K562 (cell line): ENCODE results near the gene TLR3. TPM values are rescaled to one million over a fixed set of nuclear protein-coding genes. Genes with fewer than 3 reads are reported as not detected.

ENCODE experiments used
- ATAC-seq: fragments of 200-7000 bp; cut with Tn5 transposase; 3 replicates; pipeline ENCODE4 v1.9.1; 2020; ENCODE audit warnings: moderate library complexity
- BruUV-seq: library from RNA; stranded (reverse); fragments of 400-500 nt; replicated peaks from 2 replicates; lab custom pipeline; 2021; lab: Mats Ljungman, UMichigan
- CTCF ChIA-PET: fragments of 300-600 bp; formaldehyde crosslinking; extraction: SDS; loops from one replicate; lab custom pipeline; 2021; ENCODE audit warnings: low intra/inter-chr PET ratio; lab: Yijun Ruan, JAX
- POLR2A ChIA-PET: fragments of 300-600, 350-650 bp; sonication (Branson Sonifier 250); formaldehyde crosslinking; extraction: SDS; loops from one replicate; lab custom pipeline; 2021; ENCODE audit warnings: antibody characterized with exemption, inconsistent platforms; lab: Yijun Ruan, JAX
- DNase-seq, 4 experiments: peaks; one replicate each; pipeline versions ENCODE4 v3.0.0 to v3.0.0-alpha.2; 2011 to 2018; ENCODE audit warnings: low spot score in 3 of 4, mixed read lengths in 3 of 4; ENCODE audit errors: extremely low read depth in 1 of 4
- FAIRE-seq: peaks from 2 replicates; lab custom pipeline; 2011; peaks lifted over from hg19 to GRCh38; lab: Jason Lieb, UNC
- H2AFZ ChIP-seq: 2 replicates; pipeline ENCODE4 v1.6.0; 2011; ENCODE audit warnings: low read depth, low read length, control low read depth, inconsistent platforms
- H3K27ac ChIP-seq: fragments of 200-600 bp; 3 replicates; pipeline ENCODE4 v1.8.0; 2011; ENCODE audit warnings: low read depth, mild to moderate bottlenecking, control low read depth, inconsistent platforms, low read length, moderate library complexity, mixed read lengths; ENCODE audit errors: extremely low read depth
- H3K27me3 ChIP-seq, 2 experiments: fragments of 300-600 bp in 1 of 2; 2 replicates in 1 of 2; 3 replicates in 1 of 2; pipeline versions ENCODE4 v1.6.0 to v1.8.0; 2011; ENCODE audit warnings: inconsistent platforms in 2 of 2, low read length in 2 of 2, mild to moderate bottlenecking in 1 of 2, mixed read lengths in 1 of 2, moderate library complexity in 1 of 2; ENCODE audit not compliant: control insufficient read depth in 2 of 2, insufficient read depth in 2 of 2
- H3K36me3 ChIP-seq: fragments of 300-600 bp; 3 replicates; pipeline ENCODE4 v1.8.0; 2011; ENCODE audit warnings: mild to moderate bottlenecking, low read length, inconsistent platforms; ENCODE audit not compliant: control insufficient read depth, insufficient read depth
- H3K4me1 ChIP-seq, 2 experiments: fragments of 200-600 bp in 1 of 2; replicated peaks in 1 of 2; 2 replicates in 1 of 2; 3 replicates in 1 of 2; pipeline versions ENCODE4 v1.5.1 to v1.8.0; 2011; ENCODE audit warnings: inconsistent platforms in 2 of 2, low read length in 2 of 2, mild to moderate bottlenecking in 1 of 2, mixed read lengths in 1 of 2, moderate library complexity in 1 of 2; ENCODE audit not compliant: control insufficient read depth in 2 of 2, insufficient read depth in 2 of 2
- H3K4me2 ChIP-seq: 2 replicates; pipeline ENCODE4 v1.6.1; 2011; ENCODE audit warnings: low read length, control low read depth, inconsistent platforms, mixed read lengths; ENCODE audit not compliant: insufficient read depth
- H3K4me3 ChIP-seq: fragments of 200-600 bp; sonication (generic), shearing (Covaris generic); 2 replicates; pipeline ENCODE4 v1.5.1; 2016; ENCODE audit warnings: control low read depth, inconsistent platforms
- H3K79me2 ChIP-seq: fragments of 200-600 bp; 3 replicates; pipeline ENCODE4 v1.8.0; 2011; ENCODE audit warnings: low read length, inconsistent platforms; ENCODE audit not compliant: control insufficient read depth, insufficient read depth
- H3K9ac ChIP-seq, 2 experiments: 2 replicates each; pipeline versions ENCODE4 v1.6.0 to v1.6.1; 2011; ENCODE audit warnings: low read depth in 2 of 2, low read length in 2 of 2, control low read depth in 1 of 2, inconsistent platforms in 1 of 2, mild to moderate bottlenecking in 1 of 2, mixed read lengths in 1 of 2; ENCODE audit not compliant: insufficient read depth in 1 of 2
- H3K9me1 ChIP-seq: one replicate; pipeline ENCODE4 v1.6.0; 2011; ENCODE audit warnings: inconsistent platforms, mild to moderate bottlenecking, low read length, moderate library complexity; ENCODE audit not compliant: control insufficient read depth, insufficient read depth
- H3K9me3 ChIP-seq: replicated peaks from 2 replicates; pipeline ENCODE4 v1.5.1; 2011; ENCODE audit warnings: low read depth, low read length, inconsistent platforms; ENCODE audit not compliant: control insufficient read depth, insufficient read depth
- H4K20me1 ChIP-seq: replicated peaks from 2 replicates; pipeline ENCODE4 v1.6.1; 2011; ENCODE audit warnings: low read length, inconsistent platforms, mixed read lengths; ENCODE audit not compliant: control insufficient read depth, insufficient read depth
- E2F4 ChIP-seq: sonication (generic); formaldehyde crosslinking; IDR thresholded peaks from 2 replicates; pipeline ENCODE4 v1.8.0; 2022; ENCODE audit warnings: mild to moderate bottlenecking, low read depth, missing genetic modification reagents
- EP300 ChIP-seq: IDR thresholded peaks from 2 replicates; pipeline ENCODE4 v1.6.1; 2012; ENCODE audit warnings: low read length, improper control_type of control experiment
- ESRRB ChIP-seq: fragments of 250-450 bp; sonication (Bioruptor Pico); IDR thresholded peaks from 2 replicates; pipeline ENCODE4 v1.5.0; 2020; ENCODE audit warnings: mild to moderate bottlenecking, moderate library complexity, borderline replicate concordance
- FIP1L1 ChIP-seq: fragments of 200-400 bp; formaldehyde crosslinking; IDR thresholded peaks from 2 replicates; pipeline ENCODE4 v1.6.1; 2018; ENCODE audit warnings: mild to moderate bottlenecking, low read depth, low read length; ENCODE audit not compliant: poor library complexity, severe bottlenecking
- FOSL1 ChIP-seq: fragments of 200-800 bp; sonication (Bioruptor generic); conservative IDR thresholded peaks from 2 replicates; pipeline ENCODE4 v1.6.1; 2016; ENCODE audit warnings: missing genetic modification characterization, missing compliant biosample characterization
- FOXP4 ChIP-seq: sonication (generic); formaldehyde crosslinking; IDR thresholded peaks from 2 replicates; pipeline ENCODE4 v1.8.0; 2022; ENCODE audit warnings: mild to moderate bottlenecking, missing genetic modification reagents, borderline replicate concordance
- GATA2 ChIP-seq: sonication (generic); formaldehyde crosslinking; IDR thresholded peaks from 2 replicates; pipeline ENCODE4 v1.4.0; 2020; ENCODE audit warnings: mild to moderate bottlenecking, missing genetic modification reagents
- HDAC8 ChIP-seq: fragments of 450-650 bp; IDR thresholded peaks from 2 replicates; pipeline ENCODE4 v1.6.1; 2016; ENCODE audit warnings: mild to moderate bottlenecking, missing genetic modification characterization, moderate library complexity, missing compliant biosample characterization
- HMG20B ChIP-seq: fragments of 250-450 bp; sonication (Bioruptor Pico); IDR thresholded peaks from 2 replicates; pipeline ENCODE4 v1.5.0; 2021; ENCODE audit warnings: mild to moderate bottlenecking
- KAT2B ChIP-seq: IDR thresholded peaks from one replicate; pipeline ENCODE4 v1.6.1; 2012; ENCODE audit warnings: low read depth, mild to moderate bottlenecking, control low read depth, inconsistent platforms, low read length, moderate library complexity
- MAFG ChIP-seq: fragments of 450-650 bp; conservative IDR thresholded peaks from 2 replicates; pipeline ENCODE4 v1.6.1; 2016; ENCODE audit warnings: missing genetic modification characterization, missing compliant biosample characterization
- MAZ ChIP-seq, 2 experiments: fragments of 450-650 bp in 1 of 2; sonication (generic) in 1 of 2; formaldehyde crosslinking; IDR thresholded peaks in 1 of 2; conservative IDR thresholded peaks in 1 of 2; 2 replicates each; pipeline versions ENCODE4 v1.4.0 to v1.5.0; 2020; ENCODE audit warnings: mild to moderate bottlenecking in 1 of 2, missing genetic modification reagents in 1 of 2
- MTA1 ChIP-seq: fragments of 450-650 bp; IDR thresholded peaks from 2 replicates; pipeline ENCODE4 v1.6.1; 2017; ENCODE audit warnings: borderline replicate concordance
- NFATC3 ChIP-seq: fragments of 450-650 bp; IDR thresholded peaks from 2 replicates; pipeline ENCODE4 v1.6.1; 2017; ENCODE audit warnings: mild to moderate bottlenecking
- STAT5A ChIP-seq: IDR thresholded peaks from 2 replicates; pipeline ENCODE4 v1.6.1; 2012; ENCODE audit warnings: low read length, inconsistent platforms, borderline replicate concordance
- TSC22D4 ChIP-seq: fragments of 450-650 bp; IDR thresholded peaks from 2 replicates; pipeline ENCODE4 v1.6.1; 2016; ENCODE audit warnings: missing genetic modification characterization, missing biosample characterization, control low read depth
- WGBS: fragments of 100-300 bp; shearing (Covaris generic); methylation state at CpG from one replicate; pipeline ENCODE4 v1.1.6; 2016; ENCODE audit warnings: low coverage, mixed read lengths; ENCODE audit not compliant: insufficient coverage; ENCODE audit errors: missing lambda C conversion rate; 5-methylcytosine and 5-hydroxymethylcytosine counted together
- in situ Hi-C: fragments of 300-500 bp; cut with MboI; formaldehyde crosslinking; loops from 4 replicates; pipeline ENCODE4 v1.15.0; 2018; ENCODE audit warnings: inconsistent platforms, mixed read lengths
- intact Hi-C: fragments of 100-400 bp; cut with micrococcal nuclease; formaldehyde crosslinking; loops from 2 replicates; pipeline ENCODE4 v1.14.2; 2022
- polyA plus RNA-seq, 8 experiments: library from polyadenylated mRNA; depleted of rRNA in 4 of 8; stranded (reverse) in 5 of 8; unstranded in 3 of 8; fragments of >200 nt; fragmentation: Nextera tagmentation in 2 of 8; fragmentation: Illumina TruSeq in 1 of 8; extraction: Ambion mirVana in 2 of 8; extraction: Trizol in 1 of 8; gene quantifications; 2 replicates each; pipeline versions ENCODE4 v1.2.1 to v1.2.3, GENCODE V29; 2011 to 2014; ENCODE audit warnings: inconsistent platforms in 1 of 8, missing spikeins in 1 of 8
- total RNA-seq, 7 experiments: library from RNA; depleted of rRNA in 6 of 7; stranded (reverse); fragments of >200 nt in 6 of 7; fragmentation: Illumina TruSeq in 2 of 7; extraction: Trizol in 2 of 7; gene quantifications; 2 replicates each; pipeline versions ENCODE4 v1.2.1 to v1.2.3, GENCODE V29; 2011 to 2021; ENCODE audit warnings: low replicate concordance in 1 of 7

TLR3 gene
- total and polyA plus RNA-seq, 9 of the 15 experiments (the other 6 are each of a cell fraction or from before 2014, with no cell fraction given): 0.01 TPM; not detected in 8

DNA sequence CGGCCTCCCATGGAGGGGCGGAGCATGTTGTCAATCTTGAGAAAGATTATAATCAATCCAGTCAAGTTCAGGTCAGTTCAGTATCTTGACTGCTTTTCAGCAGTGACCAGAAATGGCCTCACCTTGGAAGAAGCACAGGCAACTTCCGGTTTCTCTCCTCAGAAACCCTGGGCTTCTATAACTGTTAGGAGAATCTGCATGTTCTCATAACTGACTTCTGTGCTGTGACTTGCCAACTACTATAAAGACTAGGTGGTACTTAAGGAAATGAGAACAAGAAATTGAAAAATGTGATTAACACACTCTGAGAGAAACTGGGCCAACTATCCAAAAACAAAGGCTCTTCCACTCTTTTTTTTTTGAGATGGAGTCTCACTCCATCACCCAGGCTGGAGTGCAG, 35.9 kb upstream of the TLR3 start:
- no peak for TF ChIP-seq MAFG (tag)
- no peak for TF ChIP-seq TSC22D4 (tag)
- no peak for TF ChIP-seq HMG20B (CRISPR knock-in tag)
- no peak for TF ChIP-seq FOXP4 (CRISPR knock-in tag)
- TF ChIP-seq ESRRB (CRISPR knock-in tag): no peak
- TF ChIP-seq E2F4 (CRISPR knock-in tag): no peak
- TF ChIP-seq FOSL1 (tag): no peak
- no peak for TF ChIP-seq MTA1
- no peak for TF ChIP-seq FIP1L1
- TF ChIP-seq MAZ (CRISPR knock-in tag; conservative IDR thresholded peaks at IDR 0.05 in 1 of 2, IDR thresholded peaks at IDR 0.05 in 1 of 2): no peak
- TF ChIP-seq NFATC3: no peak
- no peak for TF ChIP-seq GATA2 (CRISPR knock-in tag)
- TF ChIP-seq EP300: no peak
- no peak for TF ChIP-seq KAT2B
- no peak for TF ChIP-seq STAT5A
- TF ChIP-seq HDAC8: no peak
- Histone ChIP-seq H3K4me1 (no peaks in the 10 kb centered on the region), H3K27me3 (peaks cover 2 to 18% of the 10 kb centered on the region in 2 experiments; a peak in 3 of 5 replicates), H3K79me2 (no peaks in the 10 kb centered on the region), H3K9me1 (no peaks in the 10 kb centered on the region), H2AFZ (no peak overlapping the region), H3K27ac (no peak overlapping the region), H3K9ac (no peak overlapping the region), H3K4me3 (no peak overlapping the region), H4K20me1 (0 out of 2 replicates have a peak, but pooled peaks cover 3% of the 10 kb centered on the region), H3K9me3 (no peaks in the 10 kb centered on the region; the same call in 1 of the 2 replicates), H3K36me3 (no peaks in the 10 kb centered on the region), H3K4me2 (no peak overlapping the region)
- in situ Hi-C loops: loop anchor here (25.0 kb wide), 1 partner anchor 996 kb away; no protein-coding TSS in a partner anchor
- DNase-seq (no peak), ATAC-seq (no peak), FAIRE-seq (no peak)
- BruUV-seq: no TSS peak
- CTCF ChIA-PET: no interaction called here
- 0% methylated on average over 3 of the region's 3 CpGs for WGBS
- POLR2A ChIA-PET: no interaction called here
- intact Hi-C loops: no loop called here
